GM23338 (cell line): ENCODE data around the gene CPE. TPM values are rescaled to one million over a fixed set of nuclear protein-coding genes. Genes with fewer than 3 reads are reported as not detected.

Experiments used
- ATAC-seq: fragments of 200-7000 bp; cut with Tn5 transposase; 3 replicates; pipeline ENCODE4 v1.9.1; 2020
- DNase-seq: peaks from one replicate; pipeline ENCODE4 v3.0.0-alpha.2; 2015; ENCODE audit warnings: low spot score
- H2AFZ ChIP-seq: fragments of 200-600 bp; sonication (generic); 2 replicates; pipeline ENCODE4 v1.8.0; 2016; ENCODE audit warnings: antibody characterized with exemption, mild to moderate bottlenecking, moderate library complexity
- H3F3A ChIP-seq: fragments of 200-600 bp; sonication (generic); replicated peaks from 2 replicates; pipeline ENCODE4 v1.8.0; 2017; ENCODE audit warnings: antibody characterized with exemption, mixed run types, low read depth
- H3K27ac ChIP-seq: fragments of 200-600 bp; sonication (generic); 2 replicates; pipeline ENCODE4 v1.6.1; 2016; ENCODE audit warnings: low read depth
- H3K27me3 ChIP-seq: fragments of 200-600 bp; sonication (generic); 2 replicates; pipeline ENCODE4 v1.8.0; 2016; ENCODE audit warnings: mild to moderate bottlenecking, mixed run types, moderate library complexity; ENCODE audit not compliant: insufficient read depth
- H3K36me3 ChIP-seq: fragments of 200-600 bp; sonication (generic); 2 replicates; pipeline ENCODE4 v1.8.0; 2016; ENCODE audit warnings: mild to moderate bottlenecking; ENCODE audit not compliant: insufficient read depth
- H3K4me1 ChIP-seq: fragments of 200-600 bp; sonication (generic); 2 replicates; pipeline ENCODE4 v1.8.0; 2016; ENCODE audit warnings: mild to moderate bottlenecking, moderate library complexity; ENCODE audit not compliant: insufficient read depth
- H3K4me2 ChIP-seq: fragments of 200-600 bp; sonication (generic); 2 replicates; pipeline ENCODE4 v1.7.1; 2017; ENCODE audit warnings: mixed run types
- H3K4me3 ChIP-seq: fragments of 200-600 bp; sonication (generic); 2 replicates; pipeline ENCODE4 v1.6.1; 2016; ENCODE audit warnings: mixed run types
- H3K79me2 ChIP-seq: fragments of 200-600 bp; sonication (generic); replicated peaks from 2 replicates; pipeline ENCODE4 v1.8.0; 2017; ENCODE audit warnings: mild to moderate bottlenecking; ENCODE audit not compliant: insufficient read depth
- H3K9me2 ChIP-seq: fragments of 200-600 bp; sonication (generic); 2 replicates; pipeline ENCODE4 v1.8.0; 2017; ENCODE audit not compliant: insufficient read depth
- H4K20me1 ChIP-seq: fragments of 200-600 bp; sonication (generic); replicated peaks from 2 replicates; pipeline ENCODE4 v1.8.0; 2017; ENCODE audit warnings: mild to moderate bottlenecking; ENCODE audit not compliant: insufficient read depth
- H3K27ac Mint-ChIP-seq: 2 replicates; pipeline ENCODE4 v1.8.0; 2020; ENCODE audit warnings: inconsistent platforms, mild to moderate bottlenecking, moderate library complexity, mixed read lengths
- H3K27me3 Mint-ChIP-seq: 3 replicates; pipeline ENCODE4 v1.8.0; 2022; ENCODE audit warnings: low read depth, mild to moderate bottlenecking, moderate library complexity, mixed read lengths, inconsistent platforms; ENCODE audit not compliant: insufficient read depth, poor library complexity
- H3K36me3 Mint-ChIP-seq: 3 replicates; pipeline ENCODE4 v1.8.0; 2021; ENCODE audit warnings: low read depth, mild to moderate bottlenecking, inconsistent platforms, moderate library complexity, mixed read lengths
- H3K4me1 Mint-ChIP-seq: 3 replicates; pipeline ENCODE4 v1.8.0; 2020; ENCODE audit warnings: mild to moderate bottlenecking, inconsistent platforms, mixed read lengths
- H3K4me3 Mint-ChIP-seq: 3 replicates; pipeline ENCODE4 v1.8.0; 2021; ENCODE audit warnings: moderate library complexity, mild to moderate bottlenecking, inconsistent platforms, mixed read lengths
- H3K9me3 Mint-ChIP-seq: 3 replicates; pipeline ENCODE4 v1.8.0; 2020; ENCODE audit warnings: moderate library complexity, mild to moderate bottlenecking, inconsistent platforms, mixed read lengths
- CREB1 ChIP-seq: fragments of 250-450 bp; sonication (Bioruptor Pico); IDR thresholded peaks from 2 replicates; pipeline ENCODE4 v1.5.0; 2020; ENCODE audit warnings: low read depth, mild to moderate bottlenecking, moderate library complexity
- EZH2 ChIP-seq: fragments of 200-600 bp; sonication (generic); IDR thresholded peaks from one replicate; pipeline ENCODE4 v1.8.0; 2017; ENCODE audit warnings: antibody characterized with exemption, mild to moderate bottlenecking, low read depth; ENCODE audit not compliant: unreplicated experiment
- EZH2phosphoT487 ChIP-seq: fragments of 200-600 bp; sonication (generic); IDR thresholded peaks from one replicate; pipeline ENCODE4 v1.8.1; 2018; ENCODE audit warnings: antibody characterized with exemption; ENCODE audit not compliant: unreplicated experiment
- POLR2AphosphoS5 ChIP-seq: IDR thresholded peaks from 2 replicates; pipeline ENCODE4 v1.6.1; 2016; ENCODE audit warnings: antibody characterized with exemption, low read depth
- STAT1 ChIP-seq: IDR thresholded peaks from one replicate; pipeline ENCODE4 v1.6.1; 2016; ENCODE audit warnings: antibody characterized with exemption; ENCODE audit not compliant: unreplicated experiment
- ZNF114 ChIP-seq: fragments of 250-450 bp; sonication (Bioruptor Pico); IDR thresholded peaks from 2 replicates; pipeline ENCODE4 v1.5.0; 2020; ENCODE audit warnings: mild to moderate bottlenecking, moderate library complexity
- ZNF331 ChIP-seq: fragments of 250-450 bp; sonication (Bioruptor Pico); IDR thresholded peaks from 2 replicates; pipeline ENCODE4 v1.5.0; 2020; ENCODE audit warnings: low read depth, mild to moderate bottlenecking, moderate library complexity
- polyA plus RNA-seq: library from polyadenylated mRNA; unstranded; fragments of >200 nt; fragmentation: Nextera tagmentation; extraction: Ambion mirVana; gene quantifications from 2 replicates; pipeline ENCODE4 v1.2.1, GENCODE V29; 2016
- total RNA-seq: library from RNA; depleted of rRNA; stranded (reverse); fragments of >200 nt; shearing (Covaris generic); gene quantifications from 2 replicates; pipeline ENCODE4 v1.2.3, GENCODE V29; 2014
- TF ChIP-seq, protein P1 (sequence below): fragments of 250-450 bp; sonication (Bioruptor Pico); IDR thresholded peaks from 2 replicates; pipeline ENCODE4 v1.5.0; 2020; ENCODE audit warnings: mild to moderate bottlenecking, moderate library complexity
- TF ChIP-seq, protein P2 (sequence below): IDR thresholded peaks from one replicate; pipeline ENCODE4 v1.6.1; 2018; ENCODE audit warnings: antibody characterized with exemption; ENCODE audit not compliant: unreplicated experiment
- TF ChIP-seq, protein P3 (sequence below), 2 experiments: fragments of 200-600 bp in 1 of 2; sonication (generic) in 1 of 2; conservative IDR thresholded peaks; 2 replicates each; pipeline versions ENCODE4 v1.5.1 to v1.6.1; 2016 to 2017; ENCODE audit warnings: antibody characterized with exemption in 2 of 2, low read depth in 2 of 2, mild to moderate bottlenecking in 2 of 2, moderate library complexity in 1 of 2

The CPE gene
- total and polyA plus RNA-seq, 2 experiments from 2014 or later: 10.3 to 16.5 TPM

DNA sequence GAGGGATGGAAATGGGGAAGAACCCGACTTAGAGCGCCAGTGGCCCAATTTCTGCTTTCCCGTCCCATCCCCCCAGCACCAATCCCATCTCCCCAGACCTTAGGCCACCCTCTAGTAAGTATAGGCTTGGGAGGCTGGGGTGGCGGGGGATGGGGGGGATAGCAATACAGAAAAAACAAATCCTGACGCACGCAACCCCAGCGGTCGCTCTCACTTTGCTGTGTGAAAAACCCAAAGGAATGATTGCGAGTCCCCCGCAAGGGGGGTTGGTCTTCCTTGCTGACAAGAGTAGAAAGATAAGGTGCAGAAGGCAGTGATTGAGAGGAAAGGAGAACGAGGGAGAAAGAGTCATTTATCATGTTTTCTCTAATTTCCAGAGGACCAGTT is 863 bp downstream of the CPE start (continued):
- TF ChIP-seq, protein P1, sequence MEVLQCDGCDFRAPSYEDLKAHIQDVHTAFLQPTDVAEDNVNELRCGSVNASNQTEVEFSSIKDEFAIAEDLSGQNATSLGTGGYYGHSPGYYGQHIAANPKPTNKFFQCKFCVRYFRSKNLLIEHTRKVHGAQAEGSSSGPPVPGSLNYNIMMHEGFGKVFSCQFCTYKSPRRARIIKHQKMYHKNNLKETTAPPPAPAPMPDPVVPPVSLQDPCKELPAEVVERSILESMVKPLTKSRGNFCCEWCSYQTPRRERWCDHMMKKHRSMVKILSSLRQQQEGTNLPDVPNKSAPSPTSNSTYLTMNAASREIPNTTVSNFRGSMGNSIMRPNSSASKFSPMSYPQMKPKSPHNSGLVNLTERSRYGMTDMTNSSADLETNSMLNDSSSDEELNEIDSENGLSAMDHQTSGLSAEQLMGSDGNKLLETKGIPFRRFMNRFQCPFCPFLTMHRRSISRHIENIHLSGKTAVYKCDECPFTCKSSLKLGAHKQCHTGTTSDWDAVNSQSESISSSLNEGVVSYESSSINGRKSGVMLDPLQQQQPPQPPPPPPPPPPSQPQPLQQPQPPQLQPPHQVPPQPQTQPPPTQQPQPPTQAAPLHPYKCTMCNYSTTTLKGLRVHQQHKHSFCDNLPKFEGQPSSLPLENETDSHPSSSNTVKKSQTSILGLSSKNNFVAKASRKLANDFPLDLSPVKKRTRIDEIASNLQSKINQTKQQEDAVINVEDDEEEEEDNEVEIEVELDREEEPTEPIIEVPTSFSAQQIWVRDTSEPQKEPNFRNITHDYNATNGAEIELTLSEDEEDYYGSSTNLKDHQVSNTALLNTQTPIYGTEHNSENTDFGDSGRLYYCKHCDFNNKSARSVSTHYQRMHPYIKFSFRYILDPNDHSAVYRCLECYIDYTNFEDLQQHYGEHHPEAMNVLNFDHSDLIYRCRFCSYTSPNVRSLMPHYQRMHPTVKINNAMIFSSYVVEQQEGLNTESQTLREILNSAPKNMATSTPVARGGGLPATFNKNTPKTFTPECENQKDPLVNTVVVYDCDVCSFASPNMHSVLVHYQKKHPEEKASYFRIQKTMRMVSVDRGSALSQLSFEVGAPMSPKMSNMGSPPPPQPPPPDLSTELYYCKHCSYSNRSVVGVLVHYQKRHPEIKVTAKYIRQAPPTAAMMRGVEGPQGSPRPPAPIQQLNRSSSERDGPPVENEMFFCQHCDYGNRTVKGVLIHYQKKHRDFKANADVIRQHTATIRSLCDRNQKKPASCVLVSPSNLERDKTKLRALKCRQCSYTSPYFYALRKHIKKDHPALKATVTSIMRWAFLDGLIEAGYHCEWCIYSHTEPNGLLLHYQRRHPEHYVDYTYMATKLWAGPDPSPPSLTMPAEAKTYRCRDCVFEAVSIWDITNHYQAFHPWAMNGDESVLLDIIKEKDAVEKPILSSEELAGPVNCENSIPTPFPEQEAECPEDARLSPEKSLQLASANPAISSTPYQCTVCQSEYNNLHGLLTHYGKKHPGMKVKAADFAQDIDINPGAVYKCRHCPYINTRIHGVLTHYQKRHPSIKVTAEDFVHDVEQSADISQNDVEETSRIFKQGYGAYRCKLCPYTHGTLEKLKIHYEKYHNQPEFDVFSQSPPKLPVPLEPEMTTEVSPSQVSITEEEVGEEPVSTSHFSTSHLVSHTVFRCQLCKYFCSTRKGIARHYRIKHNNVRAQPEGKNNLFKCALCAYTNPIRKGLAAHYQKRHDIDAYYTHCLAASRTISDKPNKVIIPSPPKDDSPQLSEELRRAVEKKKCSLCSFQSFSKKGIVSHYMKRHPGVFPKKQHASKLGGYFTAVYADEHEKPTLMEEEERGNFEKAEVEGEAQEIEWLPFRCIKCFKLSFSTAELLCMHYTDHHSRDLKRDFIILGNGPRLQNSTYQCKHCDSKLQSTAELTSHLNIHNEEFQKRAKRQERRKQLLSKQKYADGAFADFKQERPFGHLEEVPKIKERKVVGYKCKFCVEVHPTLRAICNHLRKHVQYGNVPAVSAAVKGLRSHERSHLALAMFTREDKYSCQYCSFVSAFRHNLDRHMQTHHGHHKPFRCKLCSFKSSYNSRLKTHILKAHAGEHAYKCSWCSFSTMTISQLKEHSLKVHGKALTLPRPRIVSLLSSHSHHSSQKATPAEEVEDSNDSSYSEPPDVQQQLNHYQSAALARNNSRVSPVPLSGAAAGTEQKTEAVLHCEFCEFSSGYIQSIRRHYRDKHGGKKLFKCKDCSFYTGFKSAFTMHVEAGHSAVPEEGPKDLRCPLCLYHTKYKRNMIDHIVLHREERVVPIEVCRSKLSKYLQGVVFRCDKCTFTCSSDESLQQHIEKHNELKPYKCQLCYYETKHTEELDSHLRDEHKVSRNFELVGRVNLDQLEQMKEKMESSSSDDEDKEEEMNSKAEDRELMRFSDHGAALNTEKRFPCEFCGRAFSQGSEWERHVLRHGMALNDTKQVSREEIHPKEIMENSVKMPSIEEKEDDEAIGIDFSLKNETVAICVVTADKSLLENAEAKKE: no peak
- TF ChIP-seq EZH2phosphoT487: no peak
- TF ChIP-seq EZH2: no peak
- TF ChIP-seq ZNF331 (CRISPR knock-in tag): no peak
- no peak for TF ChIP-seq STAT1
- TF ChIP-seq, protein P2, sequence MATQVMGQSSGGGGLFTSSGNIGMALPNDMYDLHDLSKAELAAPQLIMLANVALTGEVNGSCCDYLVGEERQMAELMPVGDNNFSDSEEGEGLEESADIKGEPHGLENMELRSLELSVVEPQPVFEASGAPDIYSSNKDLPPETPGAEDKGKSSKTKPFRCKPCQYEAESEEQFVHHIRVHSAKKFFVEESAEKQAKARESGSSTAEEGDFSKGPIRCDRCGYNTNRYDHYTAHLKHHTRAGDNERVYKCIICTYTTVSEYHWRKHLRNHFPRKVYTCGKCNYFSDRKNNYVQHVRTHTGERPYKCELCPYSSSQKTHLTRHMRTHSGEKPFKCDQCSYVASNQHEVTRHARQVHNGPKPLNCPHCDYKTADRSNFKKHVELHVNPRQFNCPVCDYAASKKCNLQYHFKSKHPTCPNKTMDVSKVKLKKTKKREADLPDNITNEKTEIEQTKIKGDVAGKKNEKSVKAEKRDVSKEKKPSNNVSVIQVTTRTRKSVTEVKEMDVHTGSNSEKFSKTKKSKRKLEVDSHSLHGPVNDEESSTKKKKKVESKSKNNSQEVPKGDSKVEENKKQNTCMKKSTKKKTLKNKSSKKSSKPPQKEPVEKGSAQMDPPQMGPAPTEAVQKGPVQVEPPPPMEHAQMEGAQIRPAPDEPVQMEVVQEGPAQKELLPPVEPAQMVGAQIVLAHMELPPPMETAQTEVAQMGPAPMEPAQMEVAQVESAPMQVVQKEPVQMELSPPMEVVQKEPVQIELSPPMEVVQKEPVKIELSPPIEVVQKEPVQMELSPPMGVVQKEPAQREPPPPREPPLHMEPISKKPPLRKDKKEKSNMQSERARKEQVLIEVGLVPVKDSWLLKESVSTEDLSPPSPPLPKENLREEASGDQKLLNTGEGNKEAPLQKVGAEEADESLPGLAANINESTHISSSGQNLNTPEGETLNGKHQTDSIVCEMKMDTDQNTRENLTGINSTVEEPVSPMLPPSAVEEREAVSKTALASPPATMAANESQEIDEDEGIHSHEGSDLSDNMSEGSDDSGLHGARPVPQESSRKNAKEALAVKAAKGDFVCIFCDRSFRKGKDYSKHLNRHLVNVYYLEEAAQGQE: no peak

DNA sequence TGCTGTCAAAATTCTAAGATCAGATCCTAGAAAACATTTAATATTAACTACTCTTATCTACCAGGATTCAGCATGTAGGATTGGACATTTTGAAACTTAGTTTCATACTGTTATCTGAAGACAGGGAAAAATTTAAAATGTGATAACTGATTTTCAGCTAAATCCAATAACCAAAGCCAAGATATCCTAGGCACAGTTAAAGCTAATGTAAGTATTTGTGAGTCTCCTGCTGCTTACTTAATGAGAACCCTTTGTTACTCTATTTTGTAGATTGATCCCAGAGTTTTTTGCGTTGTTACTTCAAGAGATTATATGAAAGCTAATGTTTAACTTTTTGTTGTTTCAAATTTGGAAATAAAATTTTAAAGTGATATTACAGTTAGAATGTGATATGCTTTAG is 2.0 kb downstream of the CPE start:
- no peaks in the 10 kb centered on the region for H3K36me3 Mint-ChIP-seq
- ATAC-seq: no peak
- H3K79me2 ChIP-seq: no peaks in the 10 kb centered on the region
- H3K27ac Mint-ChIP-seq: no peak overlapping the region
- H3K4me3 ChIP-seq: no peak overlapping the region
- no peaks in the 10 kb centered on the region for H3K9me3 Mint-ChIP-seq
- H3F3A ChIP-seq: no peaks in the 10 kb centered on the region
- H4K20me1 ChIP-seq: no peaks in the 10 kb centered on the region
- peaks cover 32% of the 10 kb centered on the region for H3K4me1 Mint-ChIP-seq
- H3K27me3 Mint-ChIP-seq: peaks cover 16% of the 10 kb centered on the region
- no peak overlapping the region for H2AFZ ChIP-seq
- no peak overlapping the region for H3K27ac ChIP-seq
- no peak overlapping the region for H3K4me3 Mint-ChIP-seq
- H3K27me3 ChIP-seq: peaks cover 36% of the 10 kb centered on the region
- no peak overlapping the region for H3K4me2 ChIP-seq
- DNase-seq: no peak
- H3K9me2 ChIP-seq: no peaks in the 10 kb centered on the region
- peaks cover 15% of the 10 kb centered on the region; the same call in 1 of the 2 replicates for H3K4me1 ChIP-seq
- H3K36me3 ChIP-seq: no peaks in the 10 kb centered on the region
- no peak for TF ChIP-seq EZH2phosphoT487
- no peak for TF ChIP-seq CREB1 (CRISPR knock-in tag)
- no peak for TF ChIP-seq POLR2AphosphoS5
- TF ChIP-seq STAT1: no peak
- TF ChIP-seq EZH2: no peak
- TF ChIP-seq, protein P3, sequence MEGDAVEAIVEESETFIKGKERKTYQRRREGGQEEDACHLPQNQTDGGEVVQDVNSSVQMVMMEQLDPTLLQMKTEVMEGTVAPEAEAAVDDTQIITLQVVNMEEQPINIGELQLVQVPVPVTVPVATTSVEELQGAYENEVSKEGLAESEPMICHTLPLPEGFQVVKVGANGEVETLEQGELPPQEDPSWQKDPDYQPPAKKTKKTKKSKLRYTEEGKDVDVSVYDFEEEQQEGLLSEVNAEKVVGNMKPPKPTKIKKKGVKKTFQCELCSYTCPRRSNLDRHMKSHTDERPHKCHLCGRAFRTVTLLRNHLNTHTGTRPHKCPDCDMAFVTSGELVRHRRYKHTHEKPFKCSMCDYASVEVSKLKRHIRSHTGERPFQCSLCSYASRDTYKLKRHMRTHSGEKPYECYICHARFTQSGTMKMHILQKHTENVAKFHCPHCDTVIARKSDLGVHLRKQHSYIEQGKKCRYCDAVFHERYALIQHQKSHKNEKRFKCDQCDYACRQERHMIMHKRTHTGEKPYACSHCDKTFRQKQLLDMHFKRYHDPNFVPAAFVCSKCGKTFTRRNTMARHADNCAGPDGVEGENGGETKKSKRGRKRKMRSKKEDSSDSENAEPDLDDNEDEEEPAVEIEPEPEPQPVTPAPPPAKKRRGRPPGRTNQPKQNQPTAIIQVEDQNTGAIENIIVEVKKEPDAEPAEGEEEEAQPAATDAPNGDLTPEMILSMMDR (conservative IDR thresholded peaks at IDR 0.05; ENCODE audit: low read depth in 2 of 2): no peak
- TF ChIP-seq ZNF114 (CRISPR knock-in tag): no peak
- TF ChIP-seq, protein P2: no peak
